ENCODE measurements around the gene CNTNAP5.

GRCh38 chr2:124661558-124661957 is 636.5 kb downstream of the CNTNAP5 start:
- no peak for TF ChIP-seq HIC2 (CRISPR knock-in tag; IDR thresholded peaks at IDR 0.05; ENCODE audit: low read depth)
- TF ChIP-seq RXRA (CRISPR knock-in tag; IDR thresholded peaks at IDR 0.05), result no peak
- TF ChIP-seq EP300 (IDR thresholded peaks at IDR 0.05; ENCODE audit: low read depth in 2 of 2, low read length in 2 of 2), result no peak
- TF ChIP-seq EP300 (CRISPR knock-in tag; IDR thresholded peaks at IDR 0.05; ENCODE audit: borderline replicate concordance), result no peak
- no peak for TF ChIP-seq EZH2 (conservative IDR thresholded peaks at IDR 0.05; ENCODE audit: low read depth, low read length)
- no peak for TF ChIP-seq ZNF331 (CRISPR knock-in tag; IDR thresholded peaks at IDR 0.05)
- no peak for TF ChIP-seq POLR2AphosphoS5 (IDR thresholded peaks at IDR 0.05; ENCODE audit: low read depth, low read length)
- no peak for TF ChIP-seq ATM (IDR thresholded peaks at IDR 0.05; ENCODE audit: borderline replicate concordance)
- TF ChIP-seq ZNF33B (CRISPR knock-in tag; IDR thresholded peaks at IDR 0.05), result no peak
- no peak for TF ChIP-seq CTCF (CRISPR knock-in tag; IDR thresholded peaks at IDR 0.05)
- no peak for TF ChIP-seq ZNF629 (CRISPR knock-in tag; conservative IDR thresholded peaks at IDR 0.05)
- TF ChIP-seq NFYB (CRISPR knock-in tag; IDR thresholded peaks at IDR 0.05), result no peak
- no peak for TF ChIP-seq POLR2A (IDR thresholded peaks at IDR 0.05; ENCODE audit: insufficient read depth in 1 of 2, low read depth in 2 of 2, low read length in 2 of 2)
- no peak for TF ChIP-seq USF2 (IDR thresholded peaks at IDR 0.05; ENCODE audit: low read depth, low read length)
- no peak for TF ChIP-seq USF2 (CRISPR knock-in tag; IDR thresholded peaks at IDR 0.05; ENCODE audit: borderline replicate concordance)
